Hepatocyte (in vitro differentiated cells): ENCODE results near the gene PDLIM7.

Experiments
- CTCF ChIP-seq: fragments of 200-600 bp; sonication (generic); IDR thresholded peaks from 2 replicates; pipeline ENCODE4 v1.5.1; 2016; ENCODE audit warnings: antibody characterized with exemption, mild to moderate bottlenecking; ENCODE audit not compliant: poor library complexity
- EZH2 ChIP-seq: fragments of 200-600 bp; sonication (generic); IDR thresholded peaks from 2 replicates; pipeline ENCODE4 v1.6.1; 2016; ENCODE audit warnings: antibody characterized with exemption, mild to moderate bottlenecking, borderline replicate concordance
- EZH2phosphoT487 ChIP-seq: fragments of 200-600 bp; sonication (generic); IDR thresholded peaks from one replicate; pipeline ENCODE4 v1.6.1; 2018; ENCODE audit warnings: antibody characterized with exemption, mild to moderate bottlenecking, low read depth, moderate library complexity; ENCODE audit not compliant: unreplicated experiment, severe bottlenecking

GRCh38 chr5:177504086-177505056, 7.0 kb upstream of the PDLIM7 start:
- TF ChIP-seq CTCF (no peak), EZH2 (no peak), EZH2phosphoT487 (no peak)
